ENCODE data around the gene KCNJ12.

- TF ChIP-seq POLR2A (IDR thresholded peaks at IDR 0.05) = no peak
- no peak for TF ChIP-seq CTCF (IDR thresholded peaks at IDR 0.05)
Measured at GRCh38 chr17:21397341-21398190, 21.4 kb downstream of the KCNJ12 start.

Data from suprapubic skin (tissue), 3 donors.